Stimulated activated CD8-positive, alpha-beta memory T cell treated with anti-CD3 and anti-CD28 coated beads, Interleukin-2, amount 100 ng/mL, for 1 hour (primary cell): ENCODE data around the gene IDH1.
A peak's percentile ranks its signal among the peaks of the same experiment; 100 is the strongest.
"Not testable (repeated sequence)": the region's sequence is repeated elsewhere in the genome, so short reads cannot be mapped to it uniquely, and the experiment has no call there.

ENCODE experiments used
- DNase-seq, 2 donors: peaks; one replicate each; pipeline ENCODE4 v3.0.0-alpha.2; 2020; ENCODE audit warnings: low read depth in 2 of 2

The IDH1 gene

DNA sequence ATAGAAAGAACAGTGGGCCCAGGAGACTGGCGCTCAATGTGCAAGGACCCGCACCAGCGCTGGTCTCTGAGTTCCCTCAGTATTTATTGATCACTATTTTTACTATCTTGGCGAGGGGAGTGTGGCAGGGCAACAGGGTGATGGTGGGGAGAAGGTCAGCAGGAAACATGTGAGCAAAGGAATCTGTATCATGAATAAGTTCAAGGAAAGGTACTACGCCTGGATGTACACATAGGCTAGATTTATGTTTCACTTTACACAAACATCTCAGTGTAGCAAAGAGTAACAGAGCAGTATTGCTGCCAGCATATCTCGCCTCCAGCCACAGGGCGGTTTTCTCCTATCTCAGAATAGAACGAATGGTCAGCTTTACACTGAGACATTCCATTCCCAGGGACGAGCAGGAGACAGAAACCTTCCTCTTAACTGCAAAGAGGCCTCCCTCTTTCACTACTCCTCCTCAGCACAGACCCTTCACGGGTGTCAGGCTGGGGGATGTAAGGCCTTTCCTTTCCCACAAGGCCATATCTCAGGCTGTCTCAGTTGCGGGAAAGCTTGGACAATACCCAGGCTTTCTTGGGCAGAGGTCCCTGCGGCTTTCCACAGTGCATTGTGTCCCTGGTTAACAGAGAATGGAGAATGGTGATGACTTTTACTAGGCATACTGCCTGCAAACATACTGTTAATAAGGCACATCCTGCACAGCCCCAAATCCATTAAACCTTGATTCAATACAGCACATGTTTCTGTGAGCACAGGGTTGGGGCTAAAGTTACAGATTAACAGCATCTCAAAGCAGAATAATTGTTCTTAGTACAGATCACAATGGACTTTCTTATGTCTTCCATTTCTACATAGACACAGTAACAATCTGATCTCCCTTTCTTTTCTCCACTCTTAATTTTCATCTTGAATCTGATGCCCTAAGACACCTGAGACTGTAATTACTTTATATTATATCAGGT lies 2.3 kb upstream of the IDH1 start:
- DNase-seq = not testable (repeated sequence)

DNA sequence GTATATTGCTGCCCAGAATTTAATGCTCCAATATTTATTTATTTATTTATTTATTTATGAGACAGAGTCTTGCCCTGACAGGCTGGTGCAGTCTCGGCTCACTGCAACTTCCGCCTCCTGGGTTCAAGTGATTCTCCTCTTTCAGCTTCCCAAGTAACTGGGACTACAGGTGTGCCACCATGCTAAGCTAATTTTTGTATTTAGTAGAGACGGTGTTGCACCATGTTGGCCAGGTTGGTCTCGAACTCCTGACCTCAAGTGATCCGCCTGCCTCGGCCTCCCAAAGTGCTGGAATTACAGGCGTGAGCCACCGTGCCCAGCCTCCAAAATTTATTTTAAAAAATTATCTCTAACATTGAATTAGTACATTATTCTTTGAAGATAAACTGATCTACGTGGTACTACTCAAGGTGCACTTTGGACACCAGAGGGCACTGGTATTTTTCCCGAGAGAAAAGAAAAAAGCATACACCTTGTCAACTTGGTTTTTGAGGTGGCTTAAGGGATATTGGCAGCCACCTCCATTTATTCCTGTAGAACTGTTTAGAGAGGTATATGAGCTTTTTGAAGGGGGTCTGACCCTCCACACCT lies 1.4 kb upstream of the IDH1 start:
- DNase-seq = no peak

DNA sequence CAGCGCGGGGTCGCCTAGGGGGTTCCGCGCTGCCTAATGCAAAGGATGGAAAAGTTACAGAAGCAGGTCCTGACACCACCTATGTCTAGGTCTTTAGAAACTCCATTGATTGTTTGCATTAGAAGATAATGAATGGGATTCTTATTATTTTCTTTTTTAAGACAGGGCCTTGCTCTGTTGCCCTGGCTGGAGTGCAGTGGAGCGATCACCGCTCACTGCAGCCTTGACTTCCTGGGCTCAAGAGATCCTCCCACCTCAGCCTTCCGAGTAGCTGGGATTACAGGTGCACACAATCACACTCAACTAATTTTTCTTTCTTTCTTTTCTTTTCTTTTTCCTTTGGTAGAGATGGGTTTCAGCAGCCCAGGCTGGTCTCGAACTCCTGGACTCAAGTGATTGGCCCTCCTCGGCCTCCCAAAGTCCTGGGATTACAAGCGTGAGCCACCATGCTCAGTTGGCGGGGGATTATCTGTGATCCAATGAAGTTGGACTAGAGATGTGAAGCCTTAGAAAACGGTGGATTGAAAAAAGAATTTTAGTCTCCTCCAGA lies 761 bp upstream of the IDH1 start:
- no peak for DNase-seq

GRCh38 chr2:208254118-208254870 lies 577 bp downstream of the IDH1 start:
- peak; percentile 59 to 64 for DNase-seq

DNA sequence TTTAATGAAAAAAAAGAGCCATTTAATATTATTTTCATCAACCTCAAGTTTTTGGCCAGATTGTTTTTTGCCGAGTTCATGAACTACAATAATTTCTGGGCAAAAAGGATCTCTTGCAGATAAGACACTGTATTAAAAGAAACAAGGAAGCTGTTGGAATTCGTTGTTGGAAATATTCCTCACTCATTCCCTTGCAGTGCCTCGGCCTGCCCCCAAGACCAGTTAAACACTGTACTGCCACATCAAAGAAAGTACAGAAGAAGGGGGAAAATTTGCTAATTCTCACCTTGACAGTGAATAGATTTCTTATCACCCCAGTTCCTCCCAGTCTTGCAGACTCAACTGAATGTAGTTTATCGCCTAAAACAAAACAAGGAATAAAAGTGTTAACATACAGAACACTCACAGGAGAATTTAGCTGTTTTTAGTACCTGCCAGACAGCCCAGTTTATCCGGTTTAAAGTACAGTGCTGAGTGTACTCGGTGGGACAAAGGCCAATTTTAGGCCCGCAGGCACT lies 1.2 kb downstream of the IDH1 start:
- no peak for DNase-seq

DNA sequence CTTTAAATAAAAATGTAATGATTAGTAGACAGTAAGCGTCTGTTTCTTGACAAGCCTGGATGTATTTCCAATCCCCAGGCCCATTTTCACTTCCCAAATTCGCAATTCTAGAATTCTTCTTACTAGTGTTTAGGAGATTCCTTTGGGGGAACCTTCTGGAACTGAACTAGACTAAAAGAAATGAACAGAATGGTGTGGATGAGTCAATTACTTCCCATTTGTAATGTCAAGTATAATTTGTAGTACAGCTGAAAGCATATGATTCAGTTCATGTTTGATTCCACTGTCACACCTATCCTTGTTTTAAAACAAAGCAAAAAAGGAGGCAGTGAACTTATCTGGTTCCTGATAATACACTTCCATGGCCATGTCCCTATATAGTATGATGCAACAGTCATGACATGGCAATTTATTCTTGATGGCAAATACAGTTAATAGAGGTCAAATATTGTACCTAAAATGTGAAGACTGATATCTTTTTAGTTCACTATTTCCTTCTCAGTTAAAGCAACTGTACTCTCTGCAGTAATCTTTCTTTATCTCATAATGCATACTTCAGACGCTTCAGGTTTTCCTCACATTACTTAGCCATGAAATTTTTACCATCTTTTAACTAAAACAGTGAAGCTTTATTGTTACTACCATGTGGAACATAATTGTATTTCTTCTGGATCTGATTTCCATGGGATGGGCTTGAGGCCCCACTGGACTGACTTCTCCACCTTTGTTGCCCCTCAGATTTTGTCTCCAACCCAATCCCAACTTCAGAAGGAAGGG lies 2.0 kb downstream of the IDH1 start:
- no peak for DNase-seq

DNA sequence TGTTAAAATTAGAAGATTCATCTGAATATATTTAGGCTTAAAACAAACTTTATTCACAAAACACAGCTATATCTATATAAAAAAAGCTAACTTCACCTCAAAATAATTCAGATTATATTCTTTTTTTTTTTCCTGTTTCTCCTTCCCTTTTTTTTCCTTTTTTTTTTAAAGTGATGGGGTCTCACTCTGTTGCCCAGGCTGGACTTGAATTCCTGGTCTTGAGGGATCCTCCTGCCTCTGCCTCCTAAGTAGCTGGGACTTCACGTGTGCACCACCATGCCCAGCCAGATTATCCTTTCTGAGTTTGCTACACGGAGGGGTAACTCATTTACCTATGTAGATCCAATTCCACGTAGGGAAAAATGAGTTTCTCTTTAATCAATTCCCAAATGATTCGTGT lies 3.8 kb downstream of the IDH1 start:
- DNase-seq = no peak

- no peak for DNase-seq
Observed at GRCh38 chr2:208250388-208250787, 4.5 kb downstream of the IDH1 start.

DNA sequence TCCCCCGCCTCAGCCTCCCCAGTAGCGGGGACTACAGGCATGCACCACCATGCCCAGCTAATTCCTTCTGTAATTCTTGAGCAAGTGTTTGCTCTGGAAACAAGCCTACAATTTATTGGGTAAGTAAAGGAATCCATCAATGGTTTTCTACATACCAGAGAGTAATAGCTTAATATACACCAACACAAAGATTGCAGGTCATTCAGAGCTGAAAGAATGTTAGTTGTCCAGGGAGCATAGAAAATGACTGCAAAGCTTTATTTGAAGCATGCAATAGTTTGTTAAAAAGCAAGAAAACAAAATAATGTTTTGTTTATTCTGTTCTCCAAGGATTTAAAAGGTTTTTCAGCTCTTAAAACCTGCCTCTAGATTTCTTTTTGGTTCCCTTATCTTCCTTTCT lies 5.6 kb downstream of the IDH1 start:
- no peak for DNase-seq

DNA sequence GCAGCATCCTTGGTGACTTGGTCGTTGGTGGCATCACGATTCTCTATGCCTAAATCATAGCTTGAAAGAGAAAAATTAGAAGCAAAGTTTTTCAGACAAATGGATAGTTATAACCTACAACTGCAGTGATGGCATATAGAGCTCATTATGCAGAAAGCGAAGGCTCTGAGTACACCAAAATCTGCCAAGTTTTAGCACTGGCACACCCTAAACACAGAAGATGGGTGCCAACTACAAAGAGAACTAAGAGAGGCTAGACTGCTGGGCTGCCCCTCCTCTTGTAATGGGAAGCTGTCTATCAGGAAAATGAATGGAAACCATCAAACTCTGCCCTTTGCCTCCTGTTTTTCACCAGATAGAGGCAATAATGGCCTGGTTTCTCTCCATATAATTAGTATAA lies 6.3 kb downstream of the IDH1 start:
- no peak for DNase-seq

DNA sequence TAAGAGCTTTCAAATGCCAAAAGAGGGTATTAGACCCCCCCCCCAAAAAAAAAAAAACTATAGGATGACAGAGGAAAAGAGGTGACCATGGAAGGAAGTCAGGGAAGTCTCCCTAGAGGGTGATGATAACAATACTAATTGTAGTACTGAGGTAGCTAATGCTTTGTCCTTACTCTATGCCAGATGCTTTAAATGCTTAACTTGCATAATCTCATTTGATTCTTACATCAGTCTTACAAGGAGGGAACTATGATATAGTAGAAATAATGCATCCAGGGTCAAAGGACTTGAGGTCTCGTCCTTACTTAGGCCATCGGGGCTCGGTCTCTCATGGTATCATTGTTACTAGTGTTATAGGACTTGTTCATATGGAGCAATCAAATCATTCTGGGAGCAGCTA lies 9.1 kb downstream of the IDH1 start:
- DNase-seq = no peak

DNA sequence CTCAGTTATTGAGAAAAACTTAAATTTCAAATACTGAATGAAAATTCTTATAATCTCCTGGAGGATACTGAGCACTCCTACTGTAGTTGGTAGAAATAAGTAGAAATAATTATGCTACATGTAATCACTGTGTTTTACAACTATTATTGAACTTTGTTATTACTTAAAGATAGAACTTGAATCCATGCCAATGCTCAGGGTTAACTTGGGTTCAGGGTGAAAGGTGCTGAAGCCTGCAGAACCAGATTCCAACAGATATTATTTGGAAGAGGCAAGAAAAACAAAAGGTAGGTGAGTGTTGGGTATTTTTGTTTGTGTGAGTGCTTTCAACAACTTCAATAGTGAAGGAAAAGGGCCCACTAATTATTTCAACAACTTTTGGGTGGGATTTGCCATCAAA lies 10.4 kb downstream of the IDH1 start:
- no peak for DNase-seq

DNA sequence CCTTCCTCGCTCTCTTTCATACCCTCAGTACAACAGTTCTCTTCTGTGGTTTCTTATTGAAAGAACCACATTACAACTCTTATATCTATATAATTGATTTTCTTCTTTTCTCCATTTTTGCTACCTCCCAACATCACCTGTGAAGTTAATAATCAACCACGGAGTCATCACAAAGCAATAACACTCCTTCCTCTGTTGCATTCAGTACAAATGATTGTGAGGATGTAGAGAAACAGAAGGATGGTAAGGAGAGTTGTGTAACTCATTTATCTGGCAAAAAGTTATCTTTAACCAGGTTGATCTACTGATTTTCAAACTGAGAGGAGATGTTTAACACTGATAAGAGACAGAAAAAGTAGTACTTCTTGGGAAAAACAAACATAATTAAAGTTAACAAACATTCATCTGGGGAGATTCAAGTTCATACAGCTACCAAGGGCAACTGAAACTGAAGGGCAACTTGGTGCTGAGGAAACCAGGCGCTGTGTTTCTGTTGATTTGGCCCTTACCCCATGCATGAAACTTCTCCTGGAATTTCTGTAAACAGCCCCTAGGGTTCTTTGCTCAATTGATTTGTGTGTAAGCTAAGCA lies 14.2 kb downstream of the IDH1 start:
- no peak for DNase-seq

DNA sequence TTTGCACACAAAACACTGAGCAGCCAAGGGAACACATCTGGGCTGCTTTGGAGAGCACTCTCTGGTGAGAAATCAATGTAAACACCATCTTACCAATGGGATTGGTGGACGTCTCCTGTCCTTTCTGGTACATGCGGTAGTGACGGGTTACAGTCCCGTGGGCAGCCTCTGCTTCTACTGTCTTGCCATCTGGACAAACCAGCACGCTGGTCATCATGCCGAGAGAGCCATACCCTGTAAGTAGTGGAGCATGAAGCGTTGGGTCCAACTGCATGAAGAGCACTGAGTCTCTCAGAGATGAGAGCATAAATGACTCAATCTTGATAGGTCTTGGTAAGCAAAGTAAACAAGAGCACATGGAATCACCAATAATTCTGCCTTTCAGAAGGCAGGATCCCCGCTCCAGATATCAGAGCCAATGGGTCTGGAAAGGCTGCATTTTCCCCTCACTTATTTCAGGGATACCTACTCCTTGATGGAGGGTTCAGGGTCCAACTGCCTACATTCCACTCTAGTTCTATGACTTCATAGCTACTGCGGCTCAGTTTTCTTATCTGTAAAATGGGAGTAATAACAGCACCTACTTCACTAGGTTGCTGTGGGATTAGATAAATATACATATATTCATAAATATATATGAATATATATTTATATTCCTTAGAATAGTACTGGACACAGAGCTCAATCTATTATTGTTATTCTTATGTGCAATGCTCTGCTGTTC lies 14.9 kb downstream of the IDH1 start:
- DNase-seq = no peak

DNA sequence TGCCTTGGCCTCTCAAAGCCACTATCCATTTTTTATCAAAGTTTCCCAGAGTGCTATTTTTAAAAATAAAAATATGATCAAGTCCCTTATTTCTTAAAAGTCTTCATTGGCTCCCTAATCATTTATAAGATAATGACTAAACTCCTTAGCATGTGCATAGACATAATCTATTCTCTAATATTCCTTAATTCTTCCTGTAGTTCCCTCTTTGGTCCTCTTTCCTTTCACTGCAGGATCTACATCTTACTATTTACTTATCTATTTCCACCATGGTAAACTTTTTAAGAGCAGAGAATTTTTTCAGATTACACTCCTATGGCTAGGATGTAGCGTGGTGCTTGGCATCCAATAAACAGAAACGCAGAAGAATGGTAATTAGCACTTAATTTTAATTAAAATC lies 19.0 kb downstream of the IDH1 start:
- no peak for DNase-seq

DNA sequence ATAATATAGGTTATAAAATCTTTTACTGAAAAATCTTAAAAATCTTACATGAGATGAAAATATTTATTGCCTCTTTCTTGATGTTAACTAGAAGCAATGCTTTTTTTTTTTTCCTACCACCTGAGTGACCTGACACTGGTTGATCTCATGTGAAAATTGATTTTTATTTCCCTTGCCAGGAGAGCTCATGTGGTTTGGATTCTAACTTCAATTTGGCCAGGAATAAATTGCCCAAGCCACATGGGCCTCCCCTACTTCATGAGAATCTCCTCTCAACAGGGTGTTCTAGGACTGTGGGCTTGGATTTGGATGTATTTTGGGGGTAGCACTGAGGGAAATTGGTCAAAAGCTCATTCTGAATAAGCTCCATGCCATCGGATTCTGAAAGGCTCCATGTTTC lies 20.1 kb downstream of the IDH1 start:
- DNase-seq = no peak

DNA sequence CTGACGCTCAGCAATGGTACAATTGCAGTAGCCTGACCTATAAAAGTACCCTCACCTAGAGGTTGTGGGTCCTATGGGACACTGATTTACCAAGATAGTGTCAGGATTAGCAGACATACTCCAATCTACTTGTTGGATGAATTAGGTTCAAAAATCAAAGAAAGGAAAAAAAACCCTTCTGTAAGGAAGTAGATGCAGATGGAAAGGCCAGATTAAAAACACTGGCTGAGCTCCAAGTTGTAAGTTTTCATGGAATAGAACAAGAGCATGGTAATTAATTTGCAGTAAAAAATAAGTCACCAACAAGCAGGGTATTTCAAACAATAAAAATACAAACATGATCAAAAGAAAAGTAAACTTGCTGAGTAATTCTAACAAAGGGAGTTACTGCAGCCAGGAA lies 26.4 kb downstream of the IDH1 start:
- DNase-seq = no peak

DNA sequence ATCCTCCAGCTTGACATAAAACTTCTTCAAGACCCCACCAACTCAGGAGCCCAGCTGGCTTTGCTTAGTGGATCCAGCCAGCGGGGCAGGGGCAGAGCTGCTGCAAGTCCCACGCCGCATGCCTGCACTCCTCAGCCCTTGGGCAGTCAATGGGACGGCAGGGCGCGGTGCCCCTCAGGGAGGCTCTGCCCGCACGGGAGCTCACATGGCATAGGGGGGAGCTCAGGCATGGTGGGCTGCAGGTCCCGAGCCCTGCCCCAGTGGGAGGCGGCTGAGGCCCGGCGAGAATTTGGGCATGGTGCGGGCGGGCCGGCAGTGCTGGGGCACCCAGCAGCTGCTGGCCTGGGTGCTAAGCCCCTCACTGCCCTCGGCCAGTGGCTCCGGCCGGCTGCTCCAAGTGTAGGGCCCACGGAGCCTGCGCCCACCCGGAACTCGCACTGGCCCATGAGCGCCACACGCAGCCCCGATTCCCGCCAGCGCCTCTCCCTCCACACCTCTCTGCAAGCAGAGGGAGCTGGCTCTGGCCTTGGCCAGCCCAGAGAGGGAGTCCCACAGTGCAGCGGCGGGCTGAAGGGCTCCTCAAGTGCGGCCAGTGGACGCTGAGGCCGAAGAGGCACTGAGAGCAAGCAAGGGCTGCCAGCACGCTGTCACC lies 27.2 kb downstream of the IDH1 start:
- no peak for DNase-seq

- no peak for DNase-seq
Observed at GRCh38 chr2:208224802-208225201, 30.1 kb downstream of the IDH1 start.

GRCh38 chr2:208222351-208222750 lies 32.5 kb downstream of the IDH1 start:
- no peak for DNase-seq
